ENCODE measurements around the gene MED14. TPM values are rescaled to one million over a fixed set of nuclear protein-coding genes. Genes with fewer than 3 reads are reported as not detected.

Gene MED14
- total and polyA plus RNA-seq, 10 of the 15 experiments (the other 5 are each of a cell fraction or from before 2014, with no cell fraction given) = 8.8 to 99.4 (median 29.4) TPM

DNA sequence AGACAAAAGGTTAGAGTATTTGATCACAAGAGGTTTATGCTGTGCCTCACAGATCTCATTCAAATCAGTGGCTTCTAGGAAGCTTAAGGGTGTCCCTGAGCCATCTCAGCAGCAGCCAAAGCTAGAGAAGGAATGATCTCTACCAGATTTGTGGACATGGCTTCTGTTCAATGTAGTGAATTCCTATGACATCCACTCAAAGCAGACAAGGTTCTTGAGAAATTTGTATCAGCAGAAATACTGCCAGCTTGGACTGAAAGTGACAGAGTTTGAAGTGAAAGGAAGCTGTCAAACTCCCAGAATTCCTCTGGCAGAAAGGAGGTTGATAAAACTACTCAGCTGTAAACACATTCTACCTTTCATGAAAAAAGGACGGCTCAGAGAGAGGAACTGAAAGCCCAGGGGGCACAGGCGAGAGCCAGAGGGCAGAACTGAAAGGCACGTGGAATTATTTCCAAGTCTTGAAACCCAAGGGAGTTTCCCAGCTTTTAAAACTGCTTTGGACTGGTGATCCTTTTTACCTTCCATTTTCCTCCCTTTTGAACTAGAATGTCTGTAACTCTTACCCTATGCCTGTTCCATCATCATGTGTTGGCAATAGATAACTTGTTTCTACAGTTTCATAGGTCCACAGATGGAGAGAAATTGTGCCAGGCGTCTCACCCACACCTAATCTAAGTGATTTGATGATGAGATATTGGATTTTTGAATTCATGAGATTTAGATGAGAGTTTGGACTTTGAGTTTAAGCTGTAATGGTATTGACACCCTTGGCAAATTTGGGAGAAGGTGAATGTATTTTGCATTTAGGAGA is 14.5 kb upstream of the MED14 start:
- H3K4me3 ChIP-seq = peak overlapping the region; percentile 17; the same call in 1 of the 2 replicates
- in situ Hi-C loops (cut with MboI) (no loop called here), intact Hi-C loops (cut with micrococcal nuclease; ENCODE audit: unreplicated experiment) (no loop called here)
- BruUV-seq (replicated peaks) = no TSS peak
- H4K20me1 ChIP-seq (ENCODE audit: control insufficient read depth, insufficient read depth) = no peaks in the 10 kb centered on the region
- FAIRE-seq (no peak), DNase-seq (ENCODE audit: low read depth, low spot score) (peak; percentile 65), ATAC-seq (peak; percentile 98)
- H3K36me3 ChIP-seq (ENCODE audit: control insufficient read depth in 2 of 2, insufficient read depth in 2 of 2, low read length in 1 of 2) = no peaks in the 10 kb centered on the region
- peak overlapping the region; percentile 70 for H3K27ac ChIP-seq (ENCODE audit: control insufficient read depth, insufficient read depth)
- ChIA-PET POLR2A (interaction anchor here (1.1 to 1.3 kb wide), 2 partner anchors 9 to 11 kb away, joined by 4 to 8 read pairs; no protein-coding TSS in a partner anchor), RAD21 (ENCODE audit: unreplicated experiment) (interaction anchor here (0.6 to 1.5 kb wide), 6 partner anchors 10 to 370 kb away, joined by 3 to 6 read pairs (median 3); no protein-coding TSS in a partner anchor), SMC1A (ENCODE audit: uncharacterized antibody, unreplicated experiment) (interaction anchor here (0.7 to 1.6 kb wide), 8 partner anchors 9 to 431 kb away, joined by 3 to 8 read pairs (median 4); no protein-coding TSS in a partner anchor), CTCF (interaction anchor here (0.6 to 2.0 kb wide), 3 partner anchors 11 to 102 kb away, joined by 3 to 11 read pairs (median 3); partner anchors contain the start of gene CXorf38)
- H2AFZ ChIP-seq (ENCODE audit: control insufficient read depth, low read depth, low read length) = peak overlapping the region; percentile 41
- H3K9me3 ChIP-seq (replicated peaks; ENCODE audit: control insufficient read depth, insufficient read depth, low read length) = peaks cover 3% of the 10 kb centered on the region
- peak overlapping the region; percentile 35; the same call in 1 of the 2 replicates for H3K9ac ChIP-seq (ENCODE audit: control insufficient read depth, insufficient read depth, low read length)
- peak overlapping the region; percentile 78 for H3K4me2 ChIP-seq (ENCODE audit: control insufficient read depth, insufficient read depth)
- no peaks in the 10 kb centered on the region for H3K27me3 ChIP-seq (replicated peaks in 1 of 2; ENCODE audit: control insufficient read depth in 2 of 2, insufficient read depth in 2 of 2, low read length in 1 of 2)
- peaks cover 11% of the 10 kb centered on the region for H3K4me1 ChIP-seq (ENCODE audit: control insufficient read depth, insufficient read depth, low read length)
- no peaks in the 10 kb centered on the region for H3K79me2 ChIP-seq (ENCODE audit: control insufficient read depth, insufficient read depth, low read length)
- WGBS (ENCODE audit: insufficient coverage, insufficient replicate concordance, low lambda C conversion rate, missing lambda C conversion rate) = 0% methylated on average over 4 of the region's 4 CpGs
- TF ChIP-seq, protein P1, sequence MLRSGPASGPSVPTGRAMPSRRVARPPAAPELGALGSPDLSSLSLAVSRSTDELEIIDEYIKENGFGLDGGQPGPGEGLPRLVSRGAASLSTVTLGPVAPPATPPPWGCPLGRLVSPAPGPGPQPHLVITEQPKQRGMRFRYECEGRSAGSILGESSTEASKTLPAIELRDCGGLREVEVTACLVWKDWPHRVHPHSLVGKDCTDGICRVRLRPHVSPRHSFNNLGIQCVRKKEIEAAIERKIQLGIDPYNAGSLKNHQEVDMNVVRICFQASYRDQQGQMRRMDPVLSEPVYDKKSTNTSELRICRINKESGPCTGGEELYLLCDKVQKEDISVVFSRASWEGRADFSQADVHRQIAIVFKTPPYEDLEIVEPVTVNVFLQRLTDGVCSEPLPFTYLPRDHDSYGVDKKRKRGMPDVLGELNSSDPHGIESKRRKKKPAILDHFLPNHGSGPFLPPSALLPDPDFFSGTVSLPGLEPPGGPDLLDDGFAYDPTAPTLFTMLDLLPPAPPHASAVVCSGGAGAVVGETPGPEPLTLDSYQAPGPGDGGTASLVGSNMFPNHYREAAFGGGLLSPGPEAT (IDR thresholded peaks at IDR 0.05; ENCODE audit: low read depth) = peak; percentile 87
- TF ChIP-seq DPF2 (IDR thresholded peaks at IDR 0.05) (peak; percentile 90), RAD51 (IDR thresholded peaks at IDR 0.05) (0 out of 2 replicates have a peak, but pooled peaks have one; percentile 10), SMAD1 (IDR thresholded peaks at IDR 0.05; ENCODE audit: low read depth, partially characterized antibody) (no peak), MTA2 (IDR thresholded peaks at IDR 0.05; ENCODE audit: low read depth) (peak; percentile 76), PAX5 (IDR thresholded peaks at IDR 0.05; ENCODE audit: borderline replicate concordance, low read depth, low read length) (peak; percentile 67; the same call in 1 of the 2 replicates), GATAD2B (conservative IDR thresholded peaks at IDR 0.05; ENCODE audit: low read depth) (peak; percentile 65; the same call in 1 of the 2 replicates), SPI1 (IDR thresholded peaks at IDR 0.05; ENCODE audit: borderline replicate concordance, insufficient read depth, low read depth, low read length) (peak; percentile 98), SREBF2 (IDR thresholded peaks at IDR 0.05; ENCODE audit: low read length) (no peak), CREM (IDR thresholded peaks at IDR 0.05; ENCODE audit: low read depth) (peak; percentile 17; the same call in 1 of the 2 replicates), RELA (IDR thresholded peaks at IDR 0.05; ENCODE audit: borderline replicate concordance, partially characterized antibody) (peak; percentile 88)
- TF ChIP-seq, protein P2, sequence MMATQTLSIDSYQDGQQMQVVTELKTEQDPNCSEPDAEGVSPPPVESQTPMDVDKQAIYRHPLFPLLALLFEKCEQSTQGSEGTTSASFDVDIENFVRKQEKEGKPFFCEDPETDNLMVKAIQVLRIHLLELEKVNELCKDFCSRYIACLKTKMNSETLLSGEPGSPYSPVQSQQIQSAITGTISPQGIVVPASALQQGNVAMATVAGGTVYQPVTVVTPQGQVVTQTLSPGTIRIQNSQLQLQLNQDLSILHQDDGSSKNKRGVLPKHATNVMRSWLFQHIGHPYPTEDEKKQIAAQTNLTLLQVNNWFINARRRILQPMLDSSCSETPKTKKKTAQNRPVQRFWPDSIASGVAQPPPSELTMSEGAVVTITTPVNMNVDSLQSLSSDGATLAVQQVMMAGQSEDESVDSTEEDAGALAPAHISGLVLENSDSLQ (IDR thresholded peaks at IDR 0.05) = peak; percentile 41; the same call in 1 of the 2 replicates
- TF ChIP-seq, protein P3, sequence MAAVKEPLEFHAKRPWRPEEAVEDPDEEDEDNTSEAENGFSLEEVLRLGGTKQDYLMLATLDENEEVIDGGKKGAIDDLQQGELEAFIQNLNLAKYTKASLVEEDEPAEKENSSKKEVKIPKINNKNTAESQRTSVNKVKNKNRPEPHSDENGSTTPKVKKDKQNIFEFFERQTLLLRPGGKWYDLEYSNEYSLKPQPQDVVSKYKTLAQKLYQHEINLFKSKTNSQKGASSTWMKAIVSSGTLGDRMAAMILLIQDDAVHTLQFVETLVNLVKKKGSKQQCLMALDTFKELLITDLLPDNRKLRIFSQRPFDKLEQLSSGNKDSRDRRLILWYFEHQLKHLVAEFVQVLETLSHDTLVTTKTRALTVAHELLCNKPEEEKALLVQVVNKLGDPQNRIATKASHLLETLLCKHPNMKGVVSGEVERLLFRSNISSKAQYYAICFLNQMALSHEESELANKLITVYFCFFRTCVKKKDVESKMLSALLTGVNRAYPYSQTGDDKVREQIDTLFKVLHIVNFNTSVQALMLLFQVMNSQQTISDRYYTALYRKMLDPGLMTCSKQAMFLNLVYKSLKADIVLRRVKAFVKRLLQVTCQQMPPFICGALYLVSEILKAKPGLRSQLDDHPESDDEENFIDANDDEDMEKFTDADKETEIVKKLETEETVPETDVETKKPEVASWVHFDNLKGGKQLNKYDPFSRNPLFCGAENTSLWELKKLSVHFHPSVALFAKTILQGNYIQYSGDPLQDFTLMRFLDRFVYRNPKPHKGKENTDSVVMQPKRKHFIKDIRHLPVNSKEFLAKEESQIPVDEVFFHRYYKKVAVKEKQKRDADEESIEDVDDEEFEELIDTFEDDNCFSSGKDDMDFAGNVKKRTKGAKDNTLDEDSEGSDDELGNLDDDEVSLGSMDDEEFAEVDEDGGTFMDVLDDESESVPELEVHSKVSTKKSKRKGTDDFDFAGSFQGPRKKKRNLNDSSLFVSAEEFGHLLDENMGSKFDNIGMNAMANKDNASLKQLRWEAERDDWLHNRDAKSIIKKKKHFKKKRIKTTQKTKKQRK (IDR thresholded peaks at IDR 0.05; ENCODE audit: low read depth, low read length) = no peak
- TF ChIP-seq, protein P4, sequence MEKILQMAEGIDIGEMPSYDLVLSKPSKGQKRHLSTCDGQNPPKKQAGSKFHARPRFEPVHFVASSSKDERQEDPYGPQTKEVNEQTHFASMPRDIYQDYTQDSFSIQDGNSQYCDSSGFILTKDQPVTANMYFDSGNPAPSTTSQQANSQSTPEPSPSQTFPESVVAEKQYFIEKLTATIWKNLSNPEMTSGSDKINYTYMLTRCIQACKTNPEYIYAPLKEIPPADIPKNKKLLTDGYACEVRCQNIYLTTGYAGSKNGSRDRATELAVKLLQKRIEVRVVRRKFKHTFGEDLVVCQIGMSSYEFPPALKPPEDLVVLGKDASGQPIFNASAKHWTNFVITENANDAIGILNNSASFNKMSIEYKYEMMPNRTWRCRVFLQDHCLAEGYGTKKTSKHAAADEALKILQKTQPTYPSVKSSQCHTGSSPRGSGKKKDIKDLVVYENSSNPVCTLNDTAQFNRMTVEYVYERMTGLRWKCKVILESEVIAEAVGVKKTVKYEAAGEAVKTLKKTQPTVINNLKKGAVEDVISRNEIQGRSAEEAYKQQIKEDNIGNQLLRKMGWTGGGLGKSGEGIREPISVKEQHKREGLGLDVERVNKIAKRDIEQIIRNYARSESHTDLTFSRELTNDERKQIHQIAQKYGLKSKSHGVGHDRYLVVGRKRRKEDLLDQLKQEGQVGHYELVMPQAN (conservative IDR thresholded peaks at IDR 0.05) = no peak

Data from GM12878 (cell line).